Transverse colon (tissue), 4 donors: ENCODE measurements around the gene CEP83. TPM values are rescaled to one million over a fixed set of nuclear protein-coding genes. Genes with fewer than 3 reads are reported as not detected.

ENCODE experiments used
- DNase-seq: peaks from one replicate; pipeline ENCODE4 v3.0.0-alpha.2; 2019
- H3K27ac ChIP-seq, 4 donors: fragments of 200-600 bp; sonication (generic); 2 replicates each; pipeline ENCODE4 v1.5.1; 2016 to 2018; ENCODE audit warnings: inconsistent platforms in 4 of 4
- H3K27me3 ChIP-seq: fragments of 200-600 bp; sonication (generic); 2 replicates; pipeline ENCODE4 v1.5.1; 2017; ENCODE audit warnings: inconsistent platforms
- H3K36me3 ChIP-seq, 4 donors: fragments of 200-600 bp; sonication (generic); 2 replicates each; pipeline ENCODE4 v1.5.1; 2017 to 2019; ENCODE audit warnings: inconsistent platforms in 4 of 4
- H3K4me1 ChIP-seq, 4 donors: fragments of 200-600 bp; sonication (generic); 2 replicates each; pipeline ENCODE4 v1.5.1; 2017 to 2020; ENCODE audit warnings: inconsistent platforms in 4 of 4
- H3K4me3 ChIP-seq, 4 donors: fragments of 200-600 bp; sonication (generic); 1 replicate in 1 of 4; 2 replicates in 3 of 4; pipeline versions ENCODE4 v1.5.1 to v1.6.1; 2017 to 2019; ENCODE audit warnings: inconsistent platforms in 4 of 4
- H3K9me3 ChIP-seq, 2 donors: fragments of 200-600 bp; sonication (generic); 2 replicates each; pipeline ENCODE4 v1.5.1; 2017 to 2019; ENCODE audit warnings: inconsistent platforms in 2 of 2
- CTCF ChIP-seq, 5 experiments: fragments of 200-600 bp in 3 of 5; fragments of 450-650 bp in 2 of 5; sonication (generic) in 3 of 5; IDR thresholded peaks; 1 replicate in 2 of 5; 2 replicates in 3 of 5; pipeline ENCODE4 v1.5.1; 2016 to 2017; ENCODE audit warnings: antibody characterized with exemption in 5 of 5, inconsistent platforms in 3 of 5, mild to moderate bottlenecking in 2 of 5, moderate library complexity in 1 of 5
- EP300 ChIP-seq: sonication (generic); formaldehyde crosslinking; IDR thresholded peaks from one replicate; pipeline ENCODE4 v1.6.1; 2017; ENCODE audit warnings: antibody characterized with exemption, low read depth
- POLR2A ChIP-seq: fragments of 450-650 bp; IDR thresholded peaks from one replicate; pipeline ENCODE4 v1.6.1; 2016; ENCODE audit warnings: antibody characterized with exemption, mild to moderate bottlenecking, moderate library complexity
- POLR2AphosphoS5 ChIP-seq, 3 donors: sonication (generic); formaldehyde crosslinking; IDR thresholded peaks; one replicate each; pipeline ENCODE4 v1.6.1; 2016; ENCODE audit warnings: antibody characterized with exemption in 3 of 3
- WGBS, 2 donors: methylation state at CpG; one replicate each; pipeline ENCODE4 v1.1.5; 2018; ENCODE audit warnings: low coverage in 1 of 2; 5-methylcytosine and 5-hydroxymethylcytosine counted together
- in situ Hi-C, 4 donors: fragments of 200-750 bp; cut with MboI; loops; one replicate each; pipeline versions ENCODE4 v1.15.0 to v1.15.1; 2017; ENCODE audit warnings: low sequenced_read_pairs in 3 of 4, low pct_ligation_motif_present in 1 of 4, low pct_unique_long_range_greater_than_20kb in 1 of 4
- intact Hi-C: fragments of 100-400 bp; cut with DNase I; formaldehyde crosslinking; loops from one replicate; pipeline ENCODE4 v1.15.1; 2023; ENCODE audit warnings: low total_unique reads
- total RNA-seq, 4 donors: library from RNA; depleted of rRNA; stranded (reverse); fragments of >200 nt; gene quantifications; one replicate each; pipeline ENCODE4 v1.1.0, GENCODE V29; 2016

Gene CEP83
- total RNA-seq, 4 donors from 2014 or later = 3.0 to 104 (median 17.0) TPM

DNA sequence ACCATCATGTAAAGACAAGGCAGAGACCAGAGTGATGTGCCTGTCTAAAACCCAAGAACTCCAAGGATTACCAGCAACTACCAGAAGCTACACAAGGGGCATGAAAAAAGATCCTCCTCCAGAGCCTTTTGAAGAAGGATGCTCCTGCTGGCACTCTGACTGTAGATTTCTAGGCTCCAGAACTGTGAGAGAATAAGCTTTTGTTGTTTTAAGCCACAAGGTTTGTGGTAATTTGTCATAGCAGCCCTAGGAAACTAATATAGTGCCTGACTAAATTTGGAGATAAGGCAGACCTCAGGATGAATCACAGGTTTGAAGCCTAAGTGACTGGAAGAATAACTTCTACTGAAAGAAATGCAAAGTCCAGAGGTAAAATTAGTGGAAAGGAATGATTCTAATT, 132.9 kb downstream of the CEP83 start:
- peaks cover 0 to 24% (median 2%) of the 10 kb centered on the region in 4 donors for H3K36me3 ChIP-seq
- intact Hi-C loops (no loop called here), in situ Hi-C loops (no loop called here)
- no peaks in the 10 kb centered on the region for H3K4me1 ChIP-seq
- no peaks in the 10 kb centered on the region for H3K27me3 ChIP-seq
- no peak overlapping the region for H3K4me3 ChIP-seq
- no peak for DNase-seq
- H3K9me3 ChIP-seq = no peaks in the 10 kb centered on the region
- TF ChIP-seq POLR2AphosphoS5 (IDR thresholded peaks at IDR 0.05) = no peak
- TF ChIP-seq POLR2A = no peak
- TF ChIP-seq CTCF (IDR thresholded peaks at IDR 0.05) = no peak
- TF ChIP-seq EP300 = no peak
- no peak overlapping the region for H3K27ac ChIP-seq

DNA sequence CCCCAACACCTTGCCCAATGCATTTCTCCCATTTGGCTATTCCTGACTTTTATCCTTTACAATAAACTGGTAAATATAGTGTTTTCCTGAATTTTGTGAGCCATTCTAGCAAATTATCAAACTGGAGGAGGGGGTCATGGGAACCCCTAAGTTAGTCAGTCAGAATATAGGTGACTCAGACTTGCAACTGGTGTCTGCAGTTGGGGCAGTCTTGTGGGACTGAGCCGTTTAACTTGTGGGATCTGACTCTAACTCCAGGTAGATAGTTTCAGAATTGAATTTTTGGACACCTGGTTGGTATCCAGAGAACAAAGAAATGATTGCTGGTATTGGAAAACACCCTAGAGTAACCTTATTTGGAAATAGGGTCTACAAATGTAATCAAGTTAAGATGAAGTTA, 133.4 kb downstream of the CEP83 start:
- Histone ChIP-seq H3K27ac (no peak overlapping the region), H3K9me3 (peaks cover 0 to under 1% of the 10 kb centered on the region in 2 donors), H3K36me3 (peaks cover 0 to 27% (median 2%) of the 10 kb centered on the region in 4 donors), H3K4me3 (no peak overlapping the region), H3K27me3 (no peaks in the 10 kb centered on the region), H3K4me1 (no peaks in the 10 kb centered on the region)
- in situ Hi-C loops = no loop called here
- no peak for DNase-seq
- 95 to 100% methylated on average over 1 of the region's 1 CpG for WGBS, 2 donors
- TF ChIP-seq EP300 (no peak), POLR2A (no peak), POLR2AphosphoS5 (IDR thresholded peaks at IDR 0.05) (no peak), CTCF (IDR thresholded peaks at IDR 0.05) (no peak)
- intact Hi-C loops = no loop called here

DNA sequence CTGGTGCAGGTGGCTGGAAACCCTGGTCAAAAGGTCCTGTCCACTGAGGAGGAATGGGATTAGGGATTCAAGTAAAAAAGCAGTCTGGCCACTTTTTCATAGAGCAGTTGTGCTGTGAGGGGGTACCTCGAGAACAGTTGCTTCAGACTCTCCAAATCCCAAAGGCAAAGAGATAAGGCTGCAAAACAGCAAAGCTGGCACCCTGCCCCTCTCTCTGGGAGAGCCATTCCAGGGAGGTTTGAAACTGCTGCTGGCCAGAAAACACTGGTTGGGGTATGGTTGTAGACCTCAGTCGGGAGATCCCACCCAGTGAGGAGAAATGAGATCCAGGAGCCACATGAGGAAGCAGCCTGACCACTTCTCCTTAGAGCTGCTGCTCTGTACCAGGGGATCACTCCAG, 137.3 kb downstream of the CEP83 start:
- in situ Hi-C loops (no loop called here), intact Hi-C loops (no loop called here)
- Histone ChIP-seq H3K4me3 (no peak overlapping the region), H3K27me3 (no peaks in the 10 kb centered on the region), H3K4me1 (no peaks in the 10 kb centered on the region), H3K36me3 (peaks cover 0 to 27% (median 2%) of the 10 kb centered on the region in 4 donors), H3K27ac (no peak overlapping the region), H3K9me3 (peaks cover 20 to 25% of the 10 kb centered on the region in 2 donors)
- WGBS, 2 donors = 93% methylated on average over 2 of the region's 2 CpGs; no CpG with 5 or more reads in 1 of the 2 donors
- TF ChIP-seq CTCF (IDR thresholded peaks at IDR 0.05) (no peak), POLR2AphosphoS5 (IDR thresholded peaks at IDR 0.05) (no peak), POLR2A (no peak), EP300 (no peak)
- DNase-seq = no peak

- Histone ChIP-seq H3K36me3 (peaks cover 0 to 27% (median 2%) of the 10 kb centered on the region in 4 donors), H3K4me3 (no peak overlapping the region), H3K27me3 (no peaks in the 10 kb centered on the region), H3K27ac (no peak overlapping the region), H3K9me3 (peaks cover 29 to 33% of the 10 kb centered on the region in 2 donors), H3K4me1 (no peaks in the 10 kb centered on the region)
- intact Hi-C loops (no loop called here), in situ Hi-C loops (no loop called here)
- no peak for DNase-seq
- TF ChIP-seq CTCF (IDR thresholded peaks at IDR 0.05) (no peak), POLR2AphosphoS5 (IDR thresholded peaks at IDR 0.05) (no peak), POLR2A (no peak), EP300 (no peak)
Observed at GRCh38 chr12:94320109-94320508, 139.6 kb downstream of the CEP83 start.
